ENCODE measurements around the gene TOM1L2.

The TOM1L2 gene

GRCh38 chr17:17904166-17905035 is 67.8 kb downstream of the TOM1L2 start:
- TF ChIP-seq CTCF (IDR thresholded peaks at IDR 0.05): no peak

- TF ChIP-seq CTCF (IDR thresholded peaks at IDR 0.05): no peak
Observed at GRCh38 chr17:17902877-17903276, 69.3 kb downstream of the TOM1L2 start.

- TF ChIP-seq CTCF (IDR thresholded peaks at IDR 0.05): no peak
Observed at GRCh38 chr17:17902376-17902775, 69.8 kb downstream of the TOM1L2 start.

DNA sequence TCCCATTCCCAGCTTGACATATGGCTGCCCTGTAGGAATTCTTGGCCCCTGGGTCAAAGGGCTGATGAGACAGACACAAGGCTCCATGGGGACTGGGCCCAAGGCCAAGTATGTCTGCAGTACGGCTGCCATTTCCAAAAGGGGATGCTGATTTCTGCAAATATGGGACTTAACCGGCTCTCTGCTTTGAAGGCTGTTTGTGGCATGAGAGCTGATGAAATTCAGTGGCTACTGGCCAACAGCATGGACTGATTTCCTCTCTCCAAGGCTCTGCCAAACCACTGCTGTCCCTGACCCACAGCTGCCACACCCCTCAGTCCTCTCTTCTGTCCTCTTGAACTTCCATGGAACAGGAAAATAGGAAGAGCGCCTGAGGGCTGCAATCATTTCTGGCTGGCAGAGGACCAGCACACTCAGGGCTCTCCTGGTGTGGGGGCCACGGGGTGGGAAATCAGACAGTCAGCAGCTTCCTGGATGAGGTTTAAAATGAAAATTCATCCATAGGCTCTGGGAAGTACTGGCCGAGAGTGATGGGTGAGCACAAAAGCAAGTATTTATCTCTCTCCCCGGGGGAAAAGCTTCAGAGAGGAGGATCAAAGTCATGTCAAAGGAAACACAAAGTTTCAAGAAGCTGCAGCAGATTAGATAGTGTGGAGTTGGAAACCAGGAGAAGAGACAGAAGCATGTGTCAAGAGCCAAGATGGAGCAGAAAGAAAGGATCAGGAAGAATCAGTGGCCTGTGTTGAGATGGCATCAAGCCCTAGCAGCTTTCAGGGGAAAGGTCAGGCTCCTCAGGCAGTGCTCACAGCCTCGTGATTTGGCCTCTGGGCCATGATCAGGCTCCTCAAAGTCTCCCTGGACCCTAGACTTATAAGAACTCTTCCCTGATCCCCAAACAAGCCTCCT is 71.3 kb downstream of the TOM1L2 start:
- no peak for TF ChIP-seq CTCF (IDR thresholded peaks at IDR 0.05)

DNA sequence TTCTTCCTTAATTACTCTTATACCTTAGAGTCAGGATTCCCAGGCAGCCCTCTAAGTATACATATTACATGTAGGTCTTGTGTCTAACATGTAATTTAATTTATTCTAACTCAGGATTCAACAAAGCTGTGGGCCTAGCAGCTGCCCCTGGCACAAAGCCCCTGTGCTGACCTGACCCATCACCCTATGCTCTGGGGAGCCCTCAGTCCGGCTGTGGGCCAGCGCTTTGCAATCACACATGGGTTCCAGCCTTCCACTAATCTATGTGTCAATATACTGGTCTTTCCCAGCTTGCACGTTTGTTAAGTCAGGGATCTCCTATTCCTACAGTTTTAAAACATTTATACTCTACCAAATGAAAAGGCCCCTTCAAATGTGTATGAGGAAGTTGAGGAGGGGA is 72.7 kb downstream of the TOM1L2 start:
- TF ChIP-seq CTCF (IDR thresholded peaks at IDR 0.05): no peak

- TF ChIP-seq CTCF (IDR thresholded peaks at IDR 0.05): no peak
Observed at GRCh38 chr17:17898673-17899072, 73.5 kb downstream of the TOM1L2 start.

- no peak for TF ChIP-seq CTCF (IDR thresholded peaks at IDR 0.05)
Observed at GRCh38 chr17:17897442-17897841, 74.8 kb downstream of the TOM1L2 start.

Measured in LNCAP (cell line).